Adipocyte (in vitro differentiated cells): Measurements from ENCODE around the gene ZNF598.

Source experiments
- DNase-seq: peaks from one replicate; pipeline ENCODE4 v3.0.0-alpha.2; 2015; ENCODE audit warnings: low read depth
- H3K27me3 ChIP-seq: replicated peaks from 2 replicates; pipeline ENCODE4 v1.7.0; 2013; ENCODE audit warnings: mild to moderate bottlenecking, low read length, moderate library complexity; ENCODE audit not compliant: control insufficient read depth, insufficient read depth
- H3K36me3 ChIP-seq: 2 replicates; pipeline ENCODE4 v1.7.0; 2013; ENCODE audit warnings: low read length, mild to moderate bottlenecking, moderate library complexity; ENCODE audit not compliant: control insufficient read depth, insufficient read depth, severe bottlenecking
- H3K4me1 ChIP-seq: 2 replicates; pipeline ENCODE4 v1.7.0; 2013; ENCODE audit warnings: mild to moderate bottlenecking, low read length, moderate library complexity; ENCODE audit not compliant: control insufficient read depth, insufficient read depth
- H3K4me3 ChIP-seq: 2 replicates; pipeline ENCODE4 v1.7.0; 2013; ENCODE audit warnings: mild to moderate bottlenecking, low read length, moderate library complexity
- H3K9ac ChIP-seq: 2 replicates; pipeline ENCODE4 v1.7.0; 2013; ENCODE audit warnings: mild to moderate bottlenecking, low read length, moderate library complexity
- H3K9me3 ChIP-seq: 2 replicates; pipeline ENCODE4 v1.7.0; 2013; ENCODE audit warnings: mild to moderate bottlenecking, low read length, moderate library complexity; ENCODE audit not compliant: control insufficient read depth

Gene ZNF598

GRCh38 chr16:1949507-1949906, 60.1 kb downstream of the ZNF598 start:
- no peak for DNase-seq

More at GRCh38 chr16:1949507-1949906, 60.1 kb downstream of the ZNF598 start:
- H3K36me3 ChIP-seq: no peaks in the 10 kb centered on the region
- H3K9ac ChIP-seq: no peak overlapping the region
- no peaks in the 10 kb centered on the region for H3K27me3 ChIP-seq
- no peaks in the 10 kb centered on the region for H3K9me3 ChIP-seq
- H3K4me1 ChIP-seq: no peaks in the 10 kb centered on the region
- no peak overlapping the region for H3K4me3 ChIP-seq
